GM19372 (cell line): ENCODE results near the gene RILPL2.
"Not testable (repeated sequence)": the region's sequence is repeated elsewhere in the genome, so short reads cannot be mapped to it uniquely, and the experiment has no call there.

Experiments
- ATAC-seq: cut with Tn5 transposase; IDR thresholded peaks from one replicate; pipeline ENCODE4 v1.9.1; 2021; ENCODE audit warnings: mild to moderate bottlenecking, low read depth, moderate library complexity; ENCODE audit not compliant: unreplicated experiment

RILPL2 gene

GRCh38 chr12:123387508-123388176 lies 48.8 kb downstream of the RILPL2 start:
- ATAC-seq = no peak

GRCh38 chr12:123385536-123385935 lies 50.9 kb downstream of the RILPL2 start:
- not testable (repeated sequence) for ATAC-seq

GRCh38 chr12:123384994-123385376 lies 51.5 kb downstream of the RILPL2 start:
- no peak for ATAC-seq

- ATAC-seq = no peak
These were observed 52.0 kb downstream of the RILPL2 start for GRCh38 chr12:123384318-123384993.

- no peak for ATAC-seq
These were observed 53.8 kb downstream of the RILPL2 start for GRCh38 chr12:123382684-123383083.

- no peak for ATAC-seq
These were observed 57.1 kb downstream of the RILPL2 start for GRCh38 chr12:123379391-123379790.

GRCh38 chr12:123372415-123372814 lies 64.1 kb downstream of the RILPL2 start:
- not testable (repeated sequence) for ATAC-seq

GRCh38 chr12:123371667-123372368 lies 64.7 kb downstream of the RILPL2 start:
- ATAC-seq = not testable (repeated sequence)

- ATAC-seq = no peak
These were observed 67.3 kb downstream of the RILPL2 start for GRCh38 chr12:123369229-123369628.

GRCh38 chr12:123368431-123368830 lies 68.1 kb downstream of the RILPL2 start:
- ATAC-seq = not testable (repeated sequence)

GRCh38 chr12:123367511-123367910 lies 69.0 kb downstream of the RILPL2 start:
- no peak for ATAC-seq
